ENCODE results near the gene STAMBP.
A peak's percentile ranks its signal among the peaks of the same experiment; 100 is the strongest.
"Not testable (repeated sequence)": the region's sequence is repeated elsewhere in the genome, so short reads cannot be mapped to it uniquely, and the experiment has no call there.

Gene STAMBP

DNA sequence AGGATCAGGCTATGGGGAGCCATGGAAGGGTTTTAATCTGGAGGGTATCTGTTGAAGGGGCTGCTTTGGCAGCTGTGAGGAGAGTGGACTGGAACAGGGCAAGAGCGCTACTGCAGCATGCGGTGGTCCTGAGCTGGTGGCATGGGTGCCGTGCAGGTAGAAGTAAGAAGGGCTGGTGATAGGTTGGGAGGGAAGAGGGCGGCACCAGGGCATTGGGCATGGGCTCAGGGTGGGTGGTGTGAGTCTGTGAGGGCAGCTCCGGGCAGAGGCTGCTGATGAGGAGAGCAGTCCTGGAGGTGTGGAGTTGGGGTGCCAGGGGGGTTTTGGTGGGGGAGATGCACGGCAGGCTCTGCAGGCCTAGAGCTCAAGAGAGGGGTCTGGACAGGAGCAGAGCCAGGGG lies 66.1 kb downstream of the STAMBP start:
- Histone ChIP-seq H3K9me3 (ENCODE audit: control insufficient read depth in 1 of 2, low read length in 2 of 2) (no peaks in the 10 kb centered on the region), H3K9ac (ENCODE audit: low read depth in 1 of 2, low read length in 2 of 2) (peak overlapping the region in 1 of 2 donors; percentile 58), H3K27ac (ENCODE audit: low read depth, low read length) (no peak overlapping the region), H3K27me3 (ENCODE audit: control insufficient read depth in 1 of 2, insufficient read depth in 2 of 2, low read length in 2 of 2) (no peaks in the 10 kb centered on the region), H3K4me3 (ENCODE audit: low read depth in 1 of 2, low read length in 2 of 2) (peak overlapping the region in 1 of 2 donors; percentile 13), H3K4me1 (ENCODE audit: control insufficient read depth in 1 of 2, insufficient read depth in 2 of 2, low read length in 2 of 2) (peaks cover 5 to 11% of the 10 kb centered on the region in 2 donors), H3K36me3 (ENCODE audit: control insufficient read depth in 1 of 2, insufficient read depth in 2 of 2, low read length in 2 of 2) (no peaks in the 10 kb centered on the region)

DNA sequence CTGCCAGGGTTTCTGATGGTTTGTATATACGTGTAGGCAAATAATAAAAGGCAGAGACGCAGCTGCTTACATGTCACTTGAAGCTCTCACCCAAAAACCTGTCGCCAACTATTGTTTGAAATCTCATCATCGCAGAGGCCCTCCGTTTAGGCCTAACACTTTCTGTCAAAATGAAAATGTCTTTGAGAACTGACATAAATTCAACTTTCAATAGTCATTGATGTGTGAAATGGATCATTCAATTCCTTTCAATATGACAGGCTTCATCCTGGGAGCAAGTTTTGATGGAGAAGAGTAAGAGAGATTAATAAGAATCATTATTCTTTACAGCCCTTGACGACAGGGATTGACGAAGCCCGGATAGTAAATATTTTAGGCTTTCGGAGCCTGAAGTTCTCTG lies 66.7 kb downstream of the STAMBP start:
- no peaks in the 10 kb centered on the region for H3K27me3 ChIP-seq (ENCODE audit: control insufficient read depth in 1 of 2, insufficient read depth in 2 of 2, low read length in 2 of 2)
- H3K4me1 ChIP-seq (ENCODE audit: control insufficient read depth in 1 of 2, insufficient read depth in 2 of 2, low read length in 2 of 2) = peaks cover 5 to 11% of the 10 kb centered on the region in 2 donors
- H3K9ac ChIP-seq (ENCODE audit: low read depth in 1 of 2, low read length in 2 of 2) = no peak overlapping the region
- no peaks in the 10 kb centered on the region for H3K9me3 ChIP-seq (ENCODE audit: control insufficient read depth in 1 of 2, low read length in 2 of 2)
- no peak overlapping the region for H3K4me3 ChIP-seq (ENCODE audit: low read depth in 1 of 2, low read length in 2 of 2)
- H3K27ac ChIP-seq (ENCODE audit: low read depth, low read length) = no peak overlapping the region
- no peaks in the 10 kb centered on the region for H3K36me3 ChIP-seq (ENCODE audit: control insufficient read depth in 1 of 2, insufficient read depth in 2 of 2, low read length in 2 of 2)

- Histone ChIP-seq H3K9ac (ENCODE audit: low read depth in 1 of 2, low read length in 2 of 2) (peak overlapping the region in 1 of 2 donors; percentile 4), H3K9me3 (ENCODE audit: control insufficient read depth in 1 of 2, low read length in 2 of 2) (no peaks in the 10 kb centered on the region), H3K36me3 (ENCODE audit: control insufficient read depth in 1 of 2, insufficient read depth in 2 of 2, low read length in 2 of 2) (no peaks in the 10 kb centered on the region), H3K4me3 (ENCODE audit: low read depth in 1 of 2, low read length in 2 of 2) (peak overlapping the region; percentile 10 to 43), H3K4me1 (ENCODE audit: control insufficient read depth in 1 of 2, insufficient read depth in 2 of 2, low read length in 2 of 2) (peaks cover 5 to 11% of the 10 kb centered on the region in 2 donors), H3K27ac (ENCODE audit: low read depth, low read length) (peak overlapping the region; percentile 26), H3K27me3 (ENCODE audit: control insufficient read depth in 1 of 2, insufficient read depth in 2 of 2, low read length in 2 of 2) (no peaks in the 10 kb centered on the region)
These were observed 67.8 kb downstream of the STAMBP start for GRCh38 chr2:73896362-73897239.

GRCh38 chr2:73897240-73897583 lies 68.5 kb downstream of the STAMBP start:
- Histone ChIP-seq H3K27me3 (ENCODE audit: control insufficient read depth in 1 of 2, insufficient read depth in 2 of 2, low read length in 2 of 2) (no peaks in the 10 kb centered on the region), H3K36me3 (ENCODE audit: control insufficient read depth in 1 of 2, insufficient read depth in 2 of 2, low read length in 2 of 2) (no peaks in the 10 kb centered on the region), H3K4me3 (ENCODE audit: low read depth in 1 of 2, low read length in 2 of 2) (no peak overlapping the region), H3K9me3 (ENCODE audit: control insufficient read depth in 1 of 2, low read length in 2 of 2) (no peaks in the 10 kb centered on the region), H3K4me1 (ENCODE audit: control insufficient read depth in 1 of 2, insufficient read depth in 2 of 2, low read length in 2 of 2) (peaks cover 5 to 11% of the 10 kb centered on the region in 2 donors), H3K27ac (ENCODE audit: low read depth, low read length) (no peak overlapping the region), H3K9ac (ENCODE audit: low read depth in 1 of 2, low read length in 2 of 2) (no peak overlapping the region)

GRCh38 chr2:73897934-73898333 lies 69.2 kb downstream of the STAMBP start:
- peaks cover 5 to 11% of the 10 kb centered on the region in 2 donors for H3K4me1 ChIP-seq (ENCODE audit: control insufficient read depth in 1 of 2, insufficient read depth in 2 of 2, low read length in 2 of 2)
- no peaks in the 10 kb centered on the region for H3K27me3 ChIP-seq (ENCODE audit: control insufficient read depth in 1 of 2, insufficient read depth in 2 of 2, low read length in 2 of 2)
- H3K4me3 ChIP-seq (ENCODE audit: low read depth in 1 of 2, low read length in 2 of 2) = no peak overlapping the region
- no peak overlapping the region for H3K27ac ChIP-seq (ENCODE audit: low read depth, low read length)
- no peak overlapping the region for H3K9ac ChIP-seq (ENCODE audit: low read depth in 1 of 2, low read length in 2 of 2)
- no peaks in the 10 kb centered on the region for H3K9me3 ChIP-seq (ENCODE audit: control insufficient read depth in 1 of 2, low read length in 2 of 2)
- H3K36me3 ChIP-seq (ENCODE audit: control insufficient read depth in 1 of 2, insufficient read depth in 2 of 2, low read length in 2 of 2) = no peaks in the 10 kb centered on the region

DNA sequence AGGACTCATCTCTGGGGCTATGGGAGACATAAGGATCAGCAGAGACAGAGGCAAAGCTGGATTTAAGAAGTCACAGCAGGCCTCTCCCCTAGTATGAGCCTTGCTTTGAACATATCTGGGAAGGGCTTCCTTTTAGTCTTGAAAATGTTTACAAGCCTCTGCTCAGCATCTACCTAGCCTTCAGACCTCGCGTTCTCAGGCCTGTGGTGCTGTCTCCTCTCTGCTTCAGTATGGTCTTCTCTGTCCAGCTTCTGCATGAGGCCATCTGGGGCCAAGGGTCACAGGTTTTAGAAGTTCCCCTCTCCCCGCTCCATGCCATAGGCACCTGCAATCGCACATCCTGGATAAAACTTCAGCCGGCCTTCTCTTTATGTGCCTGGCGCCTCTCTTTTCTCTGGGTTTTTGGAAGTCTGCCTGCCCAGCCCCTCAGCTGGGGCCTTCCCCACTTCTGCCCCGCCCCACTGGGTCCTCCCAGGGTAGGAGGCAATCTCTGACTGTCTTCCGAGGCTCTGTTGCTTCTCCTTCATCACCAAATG lies 71.1 kb downstream of the STAMBP start:
- H3K36me3 ChIP-seq (ENCODE audit: control insufficient read depth in 1 of 2, insufficient read depth in 2 of 2, low read length in 2 of 2) = no peaks in the 10 kb centered on the region

DNA sequence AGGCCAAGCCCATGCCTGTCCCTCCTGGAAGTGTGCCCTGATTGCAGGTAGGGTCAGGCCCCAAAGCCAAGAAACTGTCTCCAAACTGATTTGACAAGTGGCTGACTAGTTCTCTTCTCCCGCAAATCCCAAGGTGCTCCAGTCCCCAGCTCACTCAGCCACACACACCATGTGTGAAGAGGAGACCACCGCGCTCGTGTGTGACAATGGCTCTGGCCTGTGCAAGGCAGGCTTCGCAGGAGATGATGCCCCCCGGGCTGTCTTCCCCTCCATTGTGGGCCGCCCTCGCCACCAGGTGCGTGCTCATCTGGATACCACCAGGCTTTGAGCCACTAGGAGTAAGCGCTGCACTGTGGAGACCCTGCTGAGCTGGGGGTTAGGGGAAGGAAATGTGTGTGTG lies 72.4 kb downstream of the STAMBP start:
- no peak overlapping the region for H3K27ac ChIP-seq (ENCODE audit: low read depth, low read length)
- H3K9ac ChIP-seq (ENCODE audit: low read depth in 1 of 2, low read length in 2 of 2) = no peak overlapping the region
- no peak overlapping the region for H3K4me3 ChIP-seq (ENCODE audit: low read depth in 1 of 2, low read length in 2 of 2)

More for the DNA sequence above, 71.1 kb downstream of the STAMBP start:
- Histone ChIP-seq H3K4me1 (ENCODE audit: control insufficient read depth in 1 of 2, insufficient read depth in 2 of 2, low read length in 2 of 2) (peaks cover 5 to 11% of the 10 kb centered on the region in 2 donors), H3K4me3 (ENCODE audit: low read depth in 1 of 2, low read length in 2 of 2) (no peak overlapping the region), H3K9ac (ENCODE audit: low read depth in 1 of 2, low read length in 2 of 2) (no peak overlapping the region), H3K27ac (ENCODE audit: low read depth, low read length) (no peak overlapping the region), H3K27me3 (ENCODE audit: control insufficient read depth in 1 of 2, insufficient read depth in 2 of 2, low read length in 2 of 2) (no peaks in the 10 kb centered on the region), H3K9me3 (ENCODE audit: control insufficient read depth in 1 of 2, low read length in 2 of 2) (no peaks in the 10 kb centered on the region)

GRCh38 chr2:73902284-73902683 lies 73.5 kb downstream of the STAMBP start:
- Histone ChIP-seq H3K9me3 (ENCODE audit: control insufficient read depth in 1 of 2, low read length in 2 of 2) (no peaks in the 10 kb centered on the region), H3K4me1 (ENCODE audit: control insufficient read depth in 1 of 2, insufficient read depth in 2 of 2, low read length in 2 of 2) (peaks cover 0 to 3% of the 10 kb centered on the region in 2 donors), H3K27me3 (ENCODE audit: control insufficient read depth in 1 of 2, insufficient read depth in 2 of 2, low read length in 2 of 2) (no peaks in the 10 kb centered on the region), H3K27ac (ENCODE audit: low read depth, low read length) (no peak overlapping the region), H3K9ac (ENCODE audit: low read depth in 1 of 2, low read length in 2 of 2) (no peak overlapping the region), H3K4me3 (ENCODE audit: low read depth in 1 of 2, low read length in 2 of 2) (no peak overlapping the region), H3K36me3 (ENCODE audit: control insufficient read depth in 1 of 2, insufficient read depth in 2 of 2, low read length in 2 of 2) (no peaks in the 10 kb centered on the region)

More for the DNA sequence above, 72.4 kb downstream of the STAMBP start:
- Histone ChIP-seq H3K9me3 (ENCODE audit: control insufficient read depth in 1 of 2, low read length in 2 of 2) (no peaks in the 10 kb centered on the region), H3K36me3 (ENCODE audit: control insufficient read depth in 1 of 2, insufficient read depth in 2 of 2, low read length in 2 of 2) (no peaks in the 10 kb centered on the region), H3K27me3 (ENCODE audit: control insufficient read depth in 1 of 2, insufficient read depth in 2 of 2, low read length in 2 of 2) (no peaks in the 10 kb centered on the region), H3K4me1 (ENCODE audit: control insufficient read depth in 1 of 2, insufficient read depth in 2 of 2, low read length in 2 of 2) (peaks cover 5 to 11% of the 10 kb centered on the region in 2 donors)

DNA sequence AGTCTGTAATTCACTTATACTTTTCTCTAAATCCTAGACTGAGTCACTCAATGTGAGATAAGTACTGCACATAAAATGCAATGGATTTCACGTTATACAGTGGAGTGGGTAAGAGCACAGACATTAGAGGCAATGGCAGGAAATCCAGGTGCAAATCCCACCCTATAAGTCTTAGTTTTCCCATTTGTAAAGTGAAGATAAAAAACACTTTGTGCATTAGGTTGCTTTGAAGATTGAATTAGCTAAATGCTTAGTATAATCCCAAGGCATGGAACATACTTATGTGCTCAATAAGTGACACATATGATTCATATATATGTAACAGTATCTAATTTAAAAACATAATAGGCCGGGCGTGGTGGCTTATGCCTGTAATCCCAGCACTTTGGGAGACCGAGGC lies 74.6 kb downstream of the STAMBP start:
- H3K4me3 ChIP-seq (ENCODE audit: low read depth in 1 of 2, low read length in 2 of 2) = no peak overlapping the region
- H3K36me3 ChIP-seq (ENCODE audit: control insufficient read depth in 1 of 2, insufficient read depth in 2 of 2, low read length in 2 of 2) = no peaks in the 10 kb centered on the region
- H3K4me1 ChIP-seq (ENCODE audit: control insufficient read depth in 1 of 2, insufficient read depth in 2 of 2, low read length in 2 of 2) = no peaks in the 10 kb centered on the region
- H3K27ac ChIP-seq (ENCODE audit: low read depth, low read length) = no peak overlapping the region
- H3K9me3 ChIP-seq (ENCODE audit: control insufficient read depth in 1 of 2, low read length in 2 of 2) = no peaks in the 10 kb centered on the region
- H3K9ac ChIP-seq (ENCODE audit: low read depth in 1 of 2, low read length in 2 of 2) = no peak overlapping the region
- no peaks in the 10 kb centered on the region for H3K27me3 ChIP-seq (ENCODE audit: control insufficient read depth in 1 of 2, insufficient read depth in 2 of 2, low read length in 2 of 2)

- not testable (repeated sequence) for H3K36me3 ChIP-seq (ENCODE audit: control insufficient read depth in 1 of 2, insufficient read depth in 2 of 2, low read length in 2 of 2); H3K9me3 ChIP-seq (ENCODE audit: control insufficient read depth in 1 of 2, low read length in 2 of 2)
These were observed 75.3 kb downstream of the STAMBP start for GRCh38 chr2:73903949-73904613.

More at GRCh38 chr2:73903949-73904613, 75.3 kb downstream of the STAMBP start:
- not testable (repeated sequence) for H3K4me1 ChIP-seq (ENCODE audit: control insufficient read depth in 1 of 2, insufficient read depth in 2 of 2, low read length in 2 of 2); H3K27ac ChIP-seq (ENCODE audit: low read depth, low read length); H3K9ac ChIP-seq (ENCODE audit: low read depth in 1 of 2, low read length in 2 of 2); H3K27me3 ChIP-seq (ENCODE audit: control insufficient read depth in 1 of 2, insufficient read depth in 2 of 2, low read length in 2 of 2); H3K4me3 ChIP-seq (ENCODE audit: low read depth in 1 of 2, low read length in 2 of 2)
